Stomach smooth muscle (tissue), 2 donors: ENCODE results near the gene SIX3.
A peak's percentile ranks its signal among the peaks of the same experiment; 100 is the strongest.

Experiments used
- H3K27ac ChIP-seq: one replicate; pipeline ENCODE4 v1.7.0; 2013; ENCODE audit warnings: mild to moderate bottlenecking, low read length, inconsistent platforms
- H3K27me3 ChIP-seq, 2 donors: one replicate each; pipeline ENCODE4 v1.7.0; 2013; ENCODE audit warnings: low read length in 2 of 2; ENCODE audit not compliant: insufficient read depth in 2 of 2, control insufficient read depth in 1 of 2
- H3K36me3 ChIP-seq, 2 donors: one replicate each; pipeline ENCODE4 v1.7.0; 2013; ENCODE audit warnings: low read length in 2 of 2; ENCODE audit not compliant: control insufficient read depth in 2 of 2, insufficient read depth in 2 of 2
- H3K4me1 ChIP-seq: one replicate; pipeline ENCODE4 v1.7.0; 2013; ENCODE audit warnings: low read length; ENCODE audit not compliant: control insufficient read depth, insufficient read depth
- H3K4me3 ChIP-seq, 2 donors: one replicate each; pipeline ENCODE4 v1.7.0; 2013; ENCODE audit warnings: low read length in 2 of 2
- H3K9ac ChIP-seq, 2 donors: one replicate each; pipeline ENCODE4 v1.7.0; 2013; ENCODE audit warnings: low read length in 2 of 2, mild to moderate bottlenecking in 1 of 2
- H3K9me3 ChIP-seq, 2 donors: one replicate each; pipeline ENCODE4 v1.7.0; 2013; ENCODE audit warnings: low read length in 2 of 2; ENCODE audit not compliant: control insufficient read depth in 2 of 2
- donor health status: healthy.
- donor health status: Pancreatic carcinoma.

Gene SIX3

GRCh38 chr2:44936715-44937687 lies 4.5 kb upstream of the SIX3 start:
- H3K27ac ChIP-seq = no peak overlapping the region
- H3K4me1 ChIP-seq = peaks cover 35% of the 10 kb centered on the region

GRCh38 chr2:44937688-44938240 lies 3.7 kb upstream of the SIX3 start:
- Histone ChIP-seq H3K9ac (no peak overlapping the region), H3K4me3 (no peak overlapping the region), H3K4me1 (peaks cover 41% of the 10 kb centered on the region), H3K9me3 (no peaks in the 10 kb centered on the region), H3K27me3 (peaks cover 75 to 92% of the 10 kb centered on the region in 2 donors), H3K36me3 (no peaks in the 10 kb centered on the region), H3K27ac (no peak overlapping the region)

More at GRCh38 chr2:44936715-44937687, 4.5 kb upstream of the SIX3 start:
- H3K9me3 ChIP-seq = no peaks in the 10 kb centered on the region
- peaks cover 77 to 92% of the 10 kb centered on the region in 2 donors for H3K27me3 ChIP-seq
- H3K4me3 ChIP-seq = no peak overlapping the region
- no peak overlapping the region for H3K9ac ChIP-seq
- H3K36me3 ChIP-seq = no peaks in the 10 kb centered on the region

GRCh38 chr2:44938287-44939105 lies 3.0 kb upstream of the SIX3 start:
- no peak overlapping the region for H3K9ac ChIP-seq
- H3K27ac ChIP-seq = no peak overlapping the region
- peaks cover 41% of the 10 kb centered on the region for H3K4me1 ChIP-seq
- H3K9me3 ChIP-seq = no peaks in the 10 kb centered on the region
- peaks cover 74 to 92% of the 10 kb centered on the region in 2 donors for H3K27me3 ChIP-seq
- peak overlapping the region in 1 of 2 donors; percentile 58 for H3K4me3 ChIP-seq
- no peaks in the 10 kb centered on the region for H3K36me3 ChIP-seq

DNA sequence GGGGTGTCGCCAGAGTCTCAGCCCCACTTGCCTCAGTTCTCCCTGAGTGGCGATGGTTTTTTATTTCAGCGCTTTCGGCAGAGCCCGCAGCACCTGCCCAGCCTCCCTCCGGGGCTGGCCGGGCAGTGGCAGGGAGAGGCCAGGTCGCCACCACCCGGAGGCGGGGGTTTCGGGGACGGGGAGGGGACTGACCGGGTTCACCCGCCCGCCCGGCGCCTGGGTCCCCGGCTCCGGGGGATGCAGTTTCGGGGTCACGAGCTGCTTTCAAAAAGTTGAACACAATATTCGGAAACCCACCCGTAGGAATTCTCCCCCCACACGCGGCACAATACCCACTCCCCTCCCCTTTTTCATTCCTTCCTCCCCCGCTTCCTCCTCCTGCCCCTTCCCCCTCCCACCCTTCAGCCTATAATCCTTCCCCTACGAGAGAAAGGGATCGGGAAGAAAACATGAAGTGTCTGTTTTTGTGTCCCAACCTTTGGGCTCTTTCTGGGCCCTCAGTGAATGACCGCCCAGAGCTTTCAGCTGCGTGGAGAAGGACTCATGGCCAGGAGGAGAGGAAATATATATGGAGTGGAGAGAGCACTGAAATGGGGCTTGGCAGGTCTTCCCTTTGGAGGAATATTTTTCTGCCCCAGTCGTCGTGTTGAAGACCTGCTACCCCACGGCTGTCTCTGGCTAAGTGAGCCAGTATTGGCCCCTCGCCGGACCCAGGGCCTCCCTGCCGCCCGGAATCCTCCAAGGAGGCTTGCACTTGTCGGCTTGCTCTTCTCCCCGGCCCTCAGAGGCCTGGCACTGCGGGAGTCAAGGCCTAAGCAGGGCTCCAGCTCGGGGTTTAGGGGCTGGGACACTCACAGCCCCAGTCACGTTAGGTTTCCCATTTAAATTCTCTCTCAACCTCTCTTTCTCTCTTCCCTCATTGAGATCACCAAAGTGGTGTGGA lies 2.1 kb upstream of the SIX3 start:
- peak overlapping the region in 1 of 2 donors; percentile 58 for H3K4me3 ChIP-seq
- no peaks in the 10 kb centered on the region for H3K36me3 ChIP-seq
- no peak overlapping the region for H3K27ac ChIP-seq
- H3K27me3 ChIP-seq = peaks cover 76 to 93% of the 10 kb centered on the region in 2 donors
- H3K4me1 ChIP-seq = peaks cover 44% of the 10 kb centered on the region
- H3K9me3 ChIP-seq = no peaks in the 10 kb centered on the region
- no peak overlapping the region for H3K9ac ChIP-seq

GRCh38 chr2:44940049-44940494 lies 1.4 kb upstream of the SIX3 start:
- Histone ChIP-seq H3K27ac (no peak overlapping the region), H3K9ac (no peak overlapping the region), H3K4me1 (peaks cover 49% of the 10 kb centered on the region), H3K9me3 (no peaks in the 10 kb centered on the region), H3K36me3 (no peaks in the 10 kb centered on the region), H3K4me3 (no peak overlapping the region), H3K27me3 (peaks cover 76 to 95% of the 10 kb centered on the region in 2 donors)

DNA sequence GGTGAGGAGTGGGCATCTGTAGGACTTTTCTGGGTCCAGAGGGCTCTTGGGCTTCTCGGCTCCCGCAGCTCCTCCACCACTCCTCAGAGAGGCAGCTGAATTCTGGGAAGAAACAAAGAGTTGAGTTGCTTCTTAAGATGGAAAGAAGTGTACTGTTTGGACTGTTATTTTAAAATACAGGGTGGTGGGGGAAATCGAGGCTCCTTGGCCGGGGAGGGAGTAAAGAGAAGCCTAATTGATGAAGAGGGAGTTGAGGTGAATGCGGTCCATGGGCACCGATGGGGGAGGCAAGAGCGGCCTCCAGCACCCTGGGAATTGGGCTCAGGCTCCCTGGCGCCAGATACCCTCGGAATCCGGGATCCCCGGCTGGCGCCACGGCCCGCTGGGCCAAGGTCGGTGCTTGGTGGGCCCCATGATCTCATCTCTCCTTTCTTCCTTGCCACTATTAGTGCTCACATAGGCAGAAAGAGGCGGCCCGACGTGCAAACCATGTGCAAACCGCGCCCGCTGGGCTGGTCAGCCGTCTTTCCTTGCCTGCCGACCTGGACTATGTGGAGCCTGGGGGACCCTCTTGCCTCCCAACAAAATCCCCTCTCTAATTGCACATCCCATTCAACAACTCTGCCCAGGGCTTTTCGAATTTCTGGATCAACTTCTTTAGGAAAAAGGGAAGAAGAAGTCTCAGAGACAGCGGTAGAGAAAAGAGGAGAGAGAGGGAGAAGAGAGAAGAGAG lies 604 bp upstream of the SIX3 start:
- H3K27me3 ChIP-seq = peaks cover 77 to 94% of the 10 kb centered on the region in 2 donors
- no peak overlapping the region for H3K27ac ChIP-seq
- H3K4me1 ChIP-seq = peaks cover 46% of the 10 kb centered on the region
- no peaks in the 10 kb centered on the region for H3K9me3 ChIP-seq
- peak overlapping the region; percentile 69 to 71 for H3K4me3 ChIP-seq
- no peak overlapping the region for H3K9ac ChIP-seq
- no peaks in the 10 kb centered on the region for H3K36me3 ChIP-seq

DNA sequence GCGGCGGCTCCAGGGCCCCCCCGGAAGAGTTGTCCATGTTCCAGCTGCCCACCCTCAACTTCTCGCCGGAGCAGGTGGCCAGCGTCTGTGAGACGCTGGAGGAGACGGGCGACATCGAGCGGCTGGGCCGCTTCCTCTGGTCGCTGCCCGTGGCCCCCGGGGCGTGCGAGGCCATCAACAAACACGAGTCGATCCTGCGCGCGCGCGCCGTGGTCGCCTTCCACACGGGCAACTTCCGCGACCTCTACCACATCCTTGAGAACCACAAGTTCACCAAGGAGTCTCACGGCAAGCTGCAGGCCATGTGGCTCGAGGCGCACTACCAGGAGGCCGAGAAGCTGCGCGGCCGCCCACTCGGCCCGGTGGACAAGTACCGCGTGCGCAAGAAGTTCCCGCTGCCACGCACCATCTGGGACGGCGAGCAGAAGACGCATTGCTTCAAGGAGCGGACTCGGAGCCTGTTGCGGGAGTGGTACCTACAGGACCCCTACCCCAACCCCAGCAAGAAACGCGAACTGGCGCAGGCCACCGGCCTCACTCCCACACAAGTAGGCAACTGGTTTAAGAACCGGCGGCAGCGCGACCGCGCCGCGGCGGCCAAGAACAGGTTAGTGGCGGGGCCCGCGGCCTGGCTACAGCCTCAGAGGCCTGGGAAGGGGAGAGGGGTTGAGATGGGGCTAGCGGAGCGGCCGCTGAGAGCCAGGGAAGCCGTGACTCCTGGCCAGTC lies 965 bp downstream of the SIX3 start:
- Histone ChIP-seq H3K4me3 (peak overlapping the region in 1 of 2 donors; percentile 54), H3K36me3 (no peaks in the 10 kb centered on the region), H3K4me1 (peaks cover 46% of the 10 kb centered on the region), H3K27me3 (peaks cover 73 to 88% of the 10 kb centered on the region in 2 donors), H3K9me3 (no peaks in the 10 kb centered on the region), H3K27ac (no peak overlapping the region), H3K9ac (no peak overlapping the region)

GRCh38 chr2:44943031-44943692 lies 1.7 kb downstream of the SIX3 start:
- no peak overlapping the region for H3K27ac ChIP-seq
- no peaks in the 10 kb centered on the region for H3K36me3 ChIP-seq
- H3K9me3 ChIP-seq = no peaks in the 10 kb centered on the region
- no peak overlapping the region for H3K4me3 ChIP-seq
- peaks cover 75 to 81% of the 10 kb centered on the region in 2 donors for H3K27me3 ChIP-seq
- no peak overlapping the region for H3K9ac ChIP-seq
- H3K4me1 ChIP-seq = peaks cover 41% of the 10 kb centered on the region
